Anterior cingulate cortex (tissue), 58 donors: ENCODE data around the gene SYF2.
"Not testable (repeated sequence)": the region's sequence is repeated elsewhere in the genome, so short reads cannot be mapped to it uniquely, and the experiment has no call there.

Source experiments
- DNase-seq, 58 donors: peaks; one replicate each; lab custom pipeline; 2025; lab: John Stamatoyannopoulos, UW

SYF2 gene

DNA sequence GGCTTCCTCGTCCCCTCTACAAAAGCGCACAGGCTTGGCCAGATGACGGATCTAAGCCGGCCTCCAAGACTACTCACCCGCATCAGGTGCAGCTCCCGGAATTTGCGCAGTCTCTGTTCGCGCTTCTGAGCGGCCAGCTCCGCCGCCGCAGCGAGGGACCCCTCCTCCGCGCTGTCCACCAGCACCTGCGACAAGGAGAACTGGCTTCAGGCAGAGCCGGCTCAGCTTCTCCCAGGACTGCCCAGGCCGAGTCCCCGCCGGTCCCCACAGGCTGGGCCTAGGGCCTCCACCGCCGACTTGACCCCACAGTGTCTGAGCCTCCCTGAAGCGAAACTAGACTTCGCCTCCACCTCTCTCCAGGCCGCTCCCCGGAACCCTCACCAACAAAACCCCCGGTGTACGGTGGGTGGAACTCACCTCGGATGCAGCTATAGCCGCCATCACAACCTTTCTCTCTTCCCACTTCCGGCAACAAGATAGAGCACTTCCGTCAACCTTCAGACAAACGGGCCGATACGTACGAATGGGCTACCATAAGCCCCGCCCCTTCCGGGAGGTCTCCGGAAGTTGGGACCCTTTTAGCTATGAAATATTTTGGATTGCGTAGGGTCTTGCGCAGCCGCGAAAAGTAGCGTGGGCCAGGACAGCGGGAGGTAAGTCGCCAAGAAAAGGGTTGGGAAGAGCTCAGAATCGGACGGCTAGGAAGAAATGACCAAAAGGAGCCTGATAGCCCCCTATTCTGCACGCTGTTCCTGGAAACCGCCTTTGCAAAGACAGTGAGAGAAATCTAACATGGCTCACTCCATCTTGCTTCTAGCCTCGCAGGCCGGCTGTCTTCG is at the start of gene SYF2:
Gene SYF2, minus strand, starts transcription at position 476 of the 839 bp plus-strand sequence. Its CDS starts 35 bp downstream, at position 441.
- peak; percentile 49 to 96 (median 87) for DNase-seq

DNA sequence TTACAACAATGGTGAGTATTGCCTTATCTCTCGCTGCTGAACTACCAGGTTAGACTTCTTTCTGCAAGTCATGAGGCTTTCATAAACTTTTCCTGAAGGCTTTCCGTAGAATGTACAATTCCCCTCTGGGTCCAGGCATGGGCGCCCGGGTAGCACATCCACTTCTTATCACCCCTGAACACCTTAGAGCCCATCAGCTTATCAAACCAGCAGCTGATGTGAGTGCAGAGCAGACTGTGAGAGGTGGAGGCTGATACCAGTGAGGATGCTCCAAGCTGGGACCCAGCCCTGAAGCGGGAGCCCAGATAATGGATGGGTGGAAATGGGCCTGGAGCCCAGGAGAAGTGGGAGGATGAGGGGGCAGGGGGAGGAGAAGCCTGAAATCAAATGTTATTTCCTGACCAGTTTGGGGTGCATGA is 47.4 kb upstream of the SYF2 start:
- peak in 1 of 58 donors; percentile 5 for DNase-seq

DNA sequence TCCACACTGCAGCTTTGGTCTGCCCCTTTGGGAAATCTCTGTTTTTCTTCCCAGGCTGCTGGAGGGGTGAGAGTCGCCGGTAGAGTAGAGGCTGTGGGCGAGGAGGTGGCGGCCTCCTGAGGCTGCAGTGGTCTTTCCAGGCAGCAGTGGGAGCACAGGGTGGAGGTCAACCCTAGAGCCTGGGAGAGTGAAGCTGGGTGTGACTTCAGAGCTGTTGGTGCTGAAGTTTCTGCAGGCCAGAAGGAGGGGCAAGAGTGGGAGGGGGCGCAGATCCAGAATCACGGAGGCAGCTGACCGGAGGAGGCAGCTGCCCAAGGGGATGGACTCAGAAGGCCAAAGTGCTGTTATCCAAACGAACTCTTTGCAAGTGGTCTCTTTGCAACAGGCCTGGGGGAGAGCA is 46.5 kb upstream of the SYF2 start:
- DNase-seq: not testable (repeated sequence)

DNA sequence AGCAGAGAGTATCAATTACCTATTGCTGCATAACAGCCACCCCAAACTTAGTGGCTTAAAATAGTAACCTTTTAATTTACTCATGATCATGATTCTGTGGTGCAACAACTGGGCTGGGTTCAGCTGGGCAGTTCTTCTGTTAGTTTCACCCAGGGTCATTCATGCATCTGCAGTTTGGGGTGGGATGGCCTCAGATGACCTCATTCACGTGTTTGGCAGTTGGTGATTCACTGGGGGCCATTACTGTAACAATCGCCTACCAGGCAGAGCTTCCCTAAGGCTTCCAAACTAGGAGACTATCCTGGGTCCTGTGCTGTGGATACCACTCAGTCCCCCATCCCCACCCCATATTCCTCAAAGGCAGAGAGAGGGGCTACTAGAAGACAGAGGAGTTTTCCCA is 46.1 kb upstream of the SYF2 start:
- DNase-seq: not testable (repeated sequence)

DNA sequence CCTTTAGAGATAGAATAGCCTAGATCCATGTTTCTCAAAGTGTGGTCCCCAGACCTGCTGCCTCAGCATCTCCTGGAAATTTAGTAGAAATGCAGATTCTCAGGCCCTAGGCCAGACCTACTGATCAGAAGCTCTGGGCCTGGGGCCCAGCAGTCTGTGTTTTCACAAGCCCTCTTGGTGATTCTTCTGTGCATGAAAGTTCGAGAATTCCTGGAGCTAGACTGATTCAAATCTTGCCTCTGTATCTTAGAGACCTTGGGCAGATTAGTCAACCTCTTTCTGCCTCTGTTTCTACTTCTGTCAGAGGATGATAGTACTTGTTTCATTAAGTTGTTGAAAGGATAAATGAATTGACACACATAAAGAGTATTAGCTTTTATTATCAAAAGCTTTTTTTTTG is 45.0 kb upstream of the SYF2 start:
- not testable (repeated sequence) for DNase-seq

DNA sequence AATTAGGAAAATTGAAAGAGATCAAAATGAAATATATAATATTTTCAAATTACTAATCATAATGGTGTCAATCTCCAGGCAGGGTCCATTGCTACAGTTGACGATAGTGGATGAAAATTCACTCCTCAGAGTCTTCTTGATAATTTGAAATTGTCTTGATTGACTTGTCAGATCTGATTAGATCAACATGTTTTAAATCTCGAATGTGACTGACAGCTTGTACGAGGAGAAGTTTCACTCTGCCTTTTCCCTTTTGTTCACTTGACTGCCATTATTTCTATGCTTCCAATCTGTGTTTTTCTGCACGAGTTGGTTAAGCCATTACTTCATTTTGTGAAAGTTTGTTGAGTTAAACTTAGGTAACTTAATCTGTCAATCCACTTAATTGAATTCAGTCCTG is 43.3 kb upstream of the SYF2 start:
- not testable (repeated sequence) for DNase-seq

DNA sequence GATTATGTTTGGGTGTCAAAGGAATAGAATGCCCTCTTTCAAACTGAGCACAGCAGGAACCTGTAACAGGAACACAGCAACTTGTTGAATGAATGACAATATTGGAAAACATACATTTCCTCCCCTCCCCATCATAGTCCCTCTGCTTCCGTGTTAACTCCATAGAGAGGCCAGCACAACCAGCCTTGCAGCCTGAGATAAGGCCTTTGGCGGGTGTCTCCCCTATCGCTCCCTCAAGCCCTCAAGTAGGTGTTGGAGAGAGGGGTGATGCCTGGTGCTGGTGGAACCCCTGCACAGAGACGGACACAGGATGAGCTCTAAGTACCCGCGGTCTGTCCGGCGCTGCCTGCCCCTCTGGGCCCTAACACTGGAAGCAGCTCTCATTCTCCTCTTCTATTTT is 39.9 kb upstream of the SYF2 start, which contains the start of gene RHD:
Gene RHD, plus strand, starts transcription at position 272 of the 400 bp plus-strand sequence. Its CDS starts 39 bp downstream, at position 311.
- not testable (repeated sequence) for DNase-seq

DNA sequence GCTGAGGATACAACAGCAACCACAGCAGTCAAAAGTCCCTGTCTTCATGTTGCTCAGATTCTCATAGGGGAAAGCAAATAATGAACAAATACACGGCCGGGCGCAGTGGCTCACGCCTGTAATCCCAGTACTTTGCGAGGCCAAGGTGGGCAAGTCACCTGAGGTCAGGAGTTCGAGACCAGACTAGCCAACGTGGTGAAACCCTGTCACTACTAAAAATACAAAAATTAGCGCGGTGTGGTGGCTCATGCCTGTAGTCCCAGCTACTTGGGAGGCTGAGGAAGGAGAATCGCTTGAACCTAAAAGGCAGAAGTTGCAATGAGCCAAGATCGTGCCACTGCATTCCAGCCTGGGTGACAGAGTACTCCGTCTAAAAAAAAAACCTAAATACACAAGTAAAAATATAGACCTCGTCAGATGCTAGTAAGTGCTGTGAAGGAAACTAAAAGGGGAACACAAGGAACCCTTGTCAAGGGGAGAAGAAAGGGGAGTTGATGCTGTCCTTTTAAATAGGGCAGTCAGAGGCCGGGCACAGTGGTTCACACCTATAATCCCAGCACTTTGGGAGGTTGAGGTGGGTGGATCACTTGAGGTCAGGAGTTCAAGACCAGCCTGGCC is 36.0 kb upstream of the SYF2 start:
- not testable (repeated sequence) for DNase-seq

DNA sequence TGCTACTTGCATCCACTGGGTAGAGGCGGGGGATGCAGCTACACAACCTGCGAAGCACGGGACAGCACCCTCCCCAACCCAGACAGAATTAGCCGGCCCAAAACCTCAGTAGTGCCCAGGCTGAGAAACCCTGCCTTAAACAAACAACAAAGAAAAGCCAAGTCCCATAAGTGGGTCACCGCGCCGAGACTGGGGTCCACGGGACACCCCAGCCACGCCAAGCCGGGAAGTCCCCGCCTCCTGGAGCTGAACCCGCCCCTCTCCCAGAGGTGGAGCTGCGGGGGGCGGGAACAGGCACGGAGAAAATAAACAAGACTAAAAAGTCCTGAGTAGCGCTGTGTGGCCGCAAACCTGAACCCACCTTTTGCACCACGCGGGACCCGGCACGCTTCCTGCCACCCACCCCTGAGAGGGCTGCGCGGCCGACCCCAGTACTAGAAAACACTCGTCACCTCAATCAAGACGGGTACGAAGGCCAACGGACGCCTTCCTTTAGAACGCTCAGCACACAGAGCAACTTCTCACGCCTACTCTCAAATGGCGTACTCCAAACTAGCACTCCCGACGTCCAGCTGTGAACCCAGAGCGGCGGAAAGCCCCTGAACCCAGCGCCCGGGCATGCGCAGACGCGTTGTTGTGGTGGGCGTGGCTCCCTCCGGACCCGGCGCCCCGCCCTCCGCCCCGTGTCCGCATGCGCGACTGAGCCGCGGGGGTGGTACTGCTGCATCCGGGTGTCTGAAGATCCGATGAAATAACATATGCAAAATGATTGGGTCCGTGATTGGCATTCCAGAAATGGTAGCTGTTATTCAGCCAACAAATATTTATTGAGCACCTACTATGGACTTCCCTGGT is 35.2 kb upstream of the SYF2 start:
- peak in 46 of 58 donors; percentile 2 to 89 (median 58) for DNase-seq

DNA sequence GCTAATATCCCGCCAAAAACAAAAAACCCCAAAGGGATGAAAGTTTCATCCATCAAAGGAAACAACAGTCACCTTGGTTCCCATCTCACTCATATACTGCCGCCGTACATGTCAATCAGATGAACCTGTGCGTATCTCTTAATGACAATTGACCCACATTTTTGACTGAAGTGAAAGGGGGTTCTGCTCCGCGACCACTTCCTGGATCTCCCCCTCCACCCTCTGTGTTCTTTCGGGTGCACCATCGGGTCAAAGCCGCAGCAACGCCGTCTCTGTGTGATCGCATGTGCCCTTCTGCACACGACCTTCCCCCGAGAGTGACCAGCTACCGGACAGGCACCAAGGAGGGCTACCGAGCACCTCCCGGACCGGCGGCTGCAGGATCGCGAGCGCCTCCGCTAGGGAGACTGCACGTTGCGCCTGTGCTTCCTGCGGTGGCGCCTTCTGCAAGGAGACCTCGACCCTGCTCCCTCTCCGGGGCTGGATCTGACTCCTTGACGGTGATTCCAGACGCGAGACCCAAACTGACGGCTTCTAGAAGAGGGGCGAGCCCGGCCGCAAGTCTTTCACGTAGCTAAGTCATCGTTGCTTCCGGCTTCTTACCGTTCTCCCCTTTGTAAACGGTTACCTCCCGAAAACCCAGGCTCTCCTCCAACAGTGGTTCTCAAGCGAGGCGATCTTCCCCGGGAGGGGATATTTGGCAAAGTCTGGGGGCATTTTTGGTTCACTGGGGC is 34.4 kb upstream of the SYF2 start:
- not testable (repeated sequence) for DNase-seq

DNA sequence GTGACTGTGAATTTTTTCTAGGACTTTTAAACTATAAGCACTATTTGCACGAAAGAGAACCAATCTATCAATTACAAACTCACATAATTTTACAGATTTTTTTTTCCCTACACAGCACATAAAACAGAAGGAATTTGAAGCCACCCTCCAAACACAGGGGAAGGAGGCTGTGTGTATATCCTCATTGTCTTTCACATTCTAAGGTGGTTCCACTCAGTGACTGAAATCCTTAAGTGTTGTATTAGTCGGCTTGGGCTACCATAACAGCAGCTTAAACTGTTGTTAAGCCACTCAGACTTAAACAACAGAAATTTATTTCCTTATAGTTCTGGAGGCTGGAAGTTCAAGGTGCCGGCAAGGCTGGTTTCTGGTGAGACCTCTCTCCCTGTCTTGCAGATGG is 28.0 kb upstream of the SYF2 start:
- not testable (repeated sequence) for DNase-seq

DNA sequence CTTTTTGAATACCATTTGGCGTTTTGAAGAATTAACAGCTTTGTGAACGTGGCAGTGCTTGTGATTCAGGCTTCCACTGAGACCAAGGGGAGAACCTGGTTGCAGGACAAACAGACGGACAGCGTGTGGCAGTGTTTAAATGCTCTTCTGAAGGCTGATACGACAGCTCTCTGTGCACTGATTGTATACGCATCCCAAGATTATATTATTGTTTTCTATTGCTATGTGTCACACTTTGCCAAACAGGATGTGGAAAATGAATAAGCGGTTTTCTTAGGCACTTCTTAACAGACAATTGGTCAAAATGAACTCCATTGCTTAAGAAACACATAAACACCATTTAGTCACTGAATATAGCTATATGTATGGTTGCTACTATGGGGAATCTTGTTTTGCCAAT is 27.5 kb upstream of the SYF2 start:
- DNase-seq: not testable (repeated sequence)

DNA sequence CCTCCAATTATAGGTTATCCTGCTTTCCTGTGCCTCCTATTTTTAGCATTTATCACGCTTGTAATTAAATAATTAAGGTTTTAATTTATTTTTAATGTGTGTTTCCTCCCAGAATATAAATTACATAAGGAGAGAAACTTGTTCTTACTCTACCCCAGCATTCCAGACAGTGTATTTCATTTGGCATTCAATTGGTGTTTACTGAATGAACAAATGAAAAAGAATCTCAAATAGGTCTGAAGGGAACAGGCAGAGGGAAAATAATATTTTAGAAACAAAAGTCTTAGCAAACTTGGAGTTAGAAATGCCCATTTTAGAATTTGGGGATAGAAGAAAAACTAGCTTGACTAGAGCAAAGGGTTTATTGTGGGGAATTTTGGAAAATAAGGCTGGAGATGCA is 24.9 kb upstream of the SYF2 start:
- DNase-seq: no peak

DNA sequence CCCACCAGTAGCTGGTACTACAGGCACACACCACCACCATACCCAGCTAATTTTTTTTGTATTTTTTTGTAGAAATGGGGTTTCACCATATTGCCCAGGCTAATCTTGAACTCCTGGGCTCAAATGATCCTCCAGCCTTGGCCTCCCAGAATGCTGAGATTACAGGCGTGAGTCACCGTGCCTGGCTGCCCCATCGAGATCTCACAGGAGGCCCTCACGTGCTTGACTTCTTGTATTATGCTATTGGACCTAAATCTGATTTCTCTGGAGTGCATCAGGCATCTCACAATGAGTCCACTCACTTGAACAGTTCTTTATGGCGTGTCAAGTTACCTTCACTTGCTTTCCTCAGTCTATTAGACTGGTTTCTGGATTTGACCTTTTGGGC is 24.3 kb upstream of the SYF2 start:
- DNase-seq: no peak

DNA sequence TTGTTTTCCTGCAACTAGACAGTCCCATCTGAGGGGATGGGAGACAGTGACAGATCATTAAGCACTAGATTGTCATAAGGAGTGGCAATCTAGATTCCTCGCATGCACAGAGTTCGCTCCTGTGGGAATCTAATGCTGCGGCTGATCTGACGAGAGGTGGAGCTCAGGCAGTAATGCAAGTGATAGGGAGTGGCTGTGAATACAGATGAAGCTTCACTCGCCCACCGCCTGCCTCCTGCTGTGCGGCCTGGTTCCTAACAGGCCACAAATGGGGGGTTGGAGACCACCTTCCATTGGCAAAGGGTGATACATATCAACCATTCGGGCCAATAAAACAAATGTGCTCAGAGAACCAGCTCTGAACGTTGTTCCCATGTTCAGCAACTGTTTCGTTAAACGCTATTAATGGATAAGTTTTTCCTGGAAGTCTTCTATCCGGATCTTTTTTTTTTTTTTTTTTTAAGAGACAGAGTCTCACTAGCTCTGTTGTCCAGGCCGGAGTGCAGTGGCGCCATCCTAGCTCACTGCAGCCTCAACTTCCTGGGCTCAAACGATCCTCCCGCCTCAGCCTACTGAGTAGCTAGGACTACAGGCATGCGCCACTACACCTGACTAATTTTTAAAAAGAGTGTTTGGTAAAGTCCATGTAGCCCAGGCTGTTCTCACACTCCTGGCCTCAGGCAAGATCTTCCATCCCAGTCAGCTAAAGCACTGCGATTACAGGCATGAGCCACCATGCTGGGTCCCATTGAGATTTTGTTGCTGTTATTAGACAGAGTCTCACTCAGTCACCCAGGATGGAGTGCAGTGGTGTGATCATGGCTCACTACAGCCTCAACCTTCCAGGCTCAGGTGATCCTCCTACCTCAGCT is 23.6 kb upstream of the SYF2 start:
- peak in 1 of 58 donors; percentile 10 for DNase-seq

DNA sequence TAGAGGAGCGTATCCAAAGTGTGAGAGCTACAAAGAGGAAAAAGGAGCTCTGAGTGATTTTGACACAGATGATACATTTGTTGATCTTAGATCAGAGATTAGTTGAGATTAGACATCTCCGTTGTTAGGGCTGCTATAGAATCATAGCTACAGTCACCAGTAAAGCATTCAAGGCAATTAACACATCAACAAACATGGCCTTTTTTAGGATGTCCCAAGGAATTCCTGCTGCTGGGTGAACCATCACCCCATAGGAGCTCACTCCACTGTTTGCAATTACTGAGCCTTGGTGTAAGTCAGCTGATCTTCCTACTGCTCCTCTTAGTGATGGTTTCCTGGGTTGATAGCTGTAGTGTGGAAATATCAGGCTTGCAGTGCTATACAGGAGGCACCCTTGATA is 21.6 kb upstream of the SYF2 start:
- DNase-seq: no peak

DNA sequence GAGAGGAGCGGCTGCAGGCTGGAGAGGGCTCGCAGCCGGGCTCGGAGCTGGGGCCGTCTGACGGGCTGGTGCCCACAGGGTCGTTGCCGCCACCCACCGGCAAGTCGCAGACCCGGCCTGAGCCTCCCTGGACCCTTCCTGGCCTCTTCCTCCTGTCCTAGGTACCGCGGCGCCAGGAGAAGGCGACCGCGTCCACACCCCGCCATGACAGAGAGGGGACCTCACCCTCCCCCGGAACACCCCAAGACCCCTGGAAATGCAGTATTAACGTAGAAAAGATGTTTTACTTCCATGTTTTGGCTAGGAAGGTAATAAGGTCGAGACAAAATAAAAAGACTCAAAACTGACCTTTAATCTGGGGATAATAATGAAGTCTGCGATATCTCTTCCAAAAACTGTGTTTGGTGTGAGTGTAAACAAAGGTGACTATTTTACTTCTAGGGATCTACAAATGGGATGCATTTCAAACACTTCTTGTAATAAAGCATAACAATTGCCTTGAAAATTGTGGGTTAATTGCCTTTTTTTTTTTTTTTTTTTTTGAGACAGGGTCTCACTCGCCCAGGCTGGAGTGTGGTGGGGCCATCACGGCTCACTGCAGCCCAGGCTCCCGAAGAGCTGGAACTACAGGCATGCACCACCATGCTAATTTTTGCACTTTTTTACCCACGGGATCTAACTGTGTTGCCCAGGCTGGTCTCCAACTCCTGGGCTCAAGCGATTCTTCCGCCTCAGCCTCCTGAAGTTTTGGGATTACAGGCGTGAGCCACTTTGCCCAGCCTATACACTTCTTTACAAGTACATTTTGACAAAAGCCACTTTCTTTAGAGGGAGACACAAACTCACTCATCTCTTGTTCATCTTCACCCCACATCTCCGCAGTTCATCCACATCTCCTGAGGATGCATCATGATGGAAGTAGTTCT is 15.8 kb upstream of the SYF2 start:
- peak in 2 of 58 donors; percentile 8 to 71 for DNase-seq
